Measurements from ENCODE around the gene SMIM31.

Gene SMIM31

GRCh38 chr4:164799410-164799809 is 45.5 kb downstream of the SMIM31 start:
- no peak for TF ChIP-seq CTCF (conservative IDR thresholded peaks at IDR 0.05; ENCODE audit: low read depth)
- POLR2A ChIA-PET (ENCODE audit: low non-redundant PET): no interaction called here
- no peak for DNase-seq (ENCODE audit: low spot score)
- no peak overlapping the region for H3K27ac ChIP-seq
- CTCF ChIA-PET: interaction anchor here (0.6 kb wide), 1 partner anchor 155 kb away, joined by 3 read pairs; no protein-coding TSS in a partner anchor

GRCh38 chr4:164800786-164801185 is 46.9 kb downstream of the SMIM31 start:
- no peak overlapping the region for H3K27ac ChIP-seq
- ChIA-PET CTCF (no interaction called here), POLR2A (ENCODE audit: low non-redundant PET) (interaction anchor here (0.7 kb wide), 1 partner anchor 548 kb away, joined by 3 read pairs; no protein-coding TSS in a partner anchor)
- no peak for DNase-seq (ENCODE audit: low spot score)
- TF ChIP-seq CTCF (conservative IDR thresholded peaks at IDR 0.05; ENCODE audit: low read depth): no peak

- H3K27ac ChIP-seq: no peak overlapping the region
- ChIA-PET POLR2A (ENCODE audit: low non-redundant PET) (no interaction called here), CTCF (interaction anchor here (0.6 kb wide), 1 partner anchor 34 kb away, joined by 3 read pairs; no protein-coding TSS in a partner anchor)
- no peak for DNase-seq (ENCODE audit: low spot score)
- TF ChIP-seq CTCF (conservative IDR thresholded peaks at IDR 0.05; ENCODE audit: low read depth): no peak
Observed at GRCh38 chr4:164802301-164802901, 48.5 kb downstream of the SMIM31 start.

- DNase-seq (ENCODE audit: low spot score): no peak
- POLR2A ChIA-PET (ENCODE audit: low non-redundant PET): no interaction called here
- H3K27ac ChIP-seq: no peak overlapping the region
- no peak for TF ChIP-seq CTCF (conservative IDR thresholded peaks at IDR 0.05; ENCODE audit: low read depth)
- CTCF ChIA-PET: no interaction called here
Observed at GRCh38 chr4:164803702-164804101, 49.8 kb downstream of the SMIM31 start.

- no peak for TF ChIP-seq CTCF (conservative IDR thresholded peaks at IDR 0.05; ENCODE audit: low read depth)
- H3K27ac ChIP-seq: no peak overlapping the region
- ChIA-PET POLR2A (ENCODE audit: low non-redundant PET) (no interaction called here), CTCF (no interaction called here)
- no peak for DNase-seq (ENCODE audit: low spot score)
Observed at GRCh38 chr4:164807611-164808010, 53.7 kb downstream of the SMIM31 start.

GRCh38 chr4:164813554-164813953 is 59.6 kb downstream of the SMIM31 start:
- no peak overlapping the region for H3K27ac ChIP-seq
- CTCF ChIA-PET: no interaction called here
- DNase-seq (ENCODE audit: low spot score): no peak
- POLR2A ChIA-PET (ENCODE audit: low non-redundant PET): no interaction called here
- TF ChIP-seq CTCF (conservative IDR thresholded peaks at IDR 0.05; ENCODE audit: low read depth): no peak

Data from RWPE1 (cell line).